Measurements from ENCODE around the gene WDR43.
"Not testable (repeated sequence)": the region's sequence is repeated elsewhere in the genome, so short reads cannot be mapped to it uniquely, and the experiment has no call there.

Gene WDR43

DNA sequence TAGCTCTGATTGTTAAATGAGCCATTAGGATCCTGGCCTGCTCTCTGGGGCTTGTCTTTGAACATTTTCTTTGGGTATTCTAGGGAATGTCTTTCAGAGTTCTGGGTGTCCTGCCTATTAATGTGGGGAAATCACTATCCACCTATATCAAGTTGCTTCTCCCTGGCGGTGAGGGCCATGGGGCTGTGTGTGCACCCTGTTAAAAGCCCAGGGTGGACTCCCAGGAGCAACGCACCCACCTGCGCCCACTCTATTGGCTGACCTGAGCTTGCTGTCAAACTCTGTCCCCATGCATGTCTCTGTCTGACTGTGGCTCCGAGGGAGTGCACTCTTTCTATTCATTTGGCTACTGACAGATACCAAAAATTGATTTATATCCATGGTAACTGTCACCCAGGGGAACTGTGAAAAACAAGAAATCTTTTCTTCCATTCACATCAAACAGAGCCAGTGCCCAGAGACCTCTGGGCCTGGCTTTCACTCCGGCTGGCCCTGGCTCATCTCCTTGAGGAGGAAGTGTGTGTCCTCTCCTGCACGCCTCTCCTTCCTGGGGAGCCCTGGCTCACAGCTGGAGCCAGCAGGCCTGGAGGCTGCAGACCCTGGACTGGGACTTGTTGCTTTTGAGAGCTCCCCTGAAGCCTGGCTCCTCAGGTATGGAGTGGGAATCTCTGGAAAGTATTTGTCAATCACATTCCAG lies 76.1 kb downstream of the WDR43 start:
- no peak for DNase-seq (ENCODE audit: low spot score)

- DNase-seq (ENCODE audit: low spot score), result no peak
Observed at GRCh38 chr2:28972778-28973335, 78.4 kb downstream of the WDR43 start.

DNA sequence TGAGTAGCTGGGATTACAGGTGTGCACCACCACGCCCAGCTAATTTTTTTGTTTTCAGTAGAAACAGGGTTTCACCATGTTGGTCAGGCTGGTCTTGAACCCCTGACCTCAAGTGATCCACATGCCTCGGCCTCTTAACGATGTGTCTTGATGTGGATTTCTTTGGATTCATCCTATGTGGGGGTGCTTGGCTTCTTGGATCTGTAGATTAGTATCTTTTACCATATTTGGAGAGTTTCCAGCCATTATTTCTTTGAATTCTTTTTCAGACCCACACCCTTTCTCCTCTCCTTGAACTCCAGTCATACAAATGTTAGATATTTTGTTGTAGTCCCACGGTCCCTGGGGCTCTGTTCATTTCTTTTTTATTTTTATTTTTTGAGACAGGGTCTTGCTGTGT lies 79.8 kb downstream of the WDR43 start:
- DNase-seq (ENCODE audit: low spot score), result no peak

- no peak for DNase-seq (ENCODE audit: low spot score)
Observed at GRCh38 chr2:28975671-28976070, 81.2 kb downstream of the WDR43 start.

- DNase-seq (ENCODE audit: low spot score), result no peak
Observed at GRCh38 chr2:28976584-28976983, 82.1 kb downstream of the WDR43 start.

GRCh38 chr2:28977176-28977875 lies 82.9 kb downstream of the WDR43 start:
- DNase-seq (ENCODE audit: low spot score), result no peak

DNA sequence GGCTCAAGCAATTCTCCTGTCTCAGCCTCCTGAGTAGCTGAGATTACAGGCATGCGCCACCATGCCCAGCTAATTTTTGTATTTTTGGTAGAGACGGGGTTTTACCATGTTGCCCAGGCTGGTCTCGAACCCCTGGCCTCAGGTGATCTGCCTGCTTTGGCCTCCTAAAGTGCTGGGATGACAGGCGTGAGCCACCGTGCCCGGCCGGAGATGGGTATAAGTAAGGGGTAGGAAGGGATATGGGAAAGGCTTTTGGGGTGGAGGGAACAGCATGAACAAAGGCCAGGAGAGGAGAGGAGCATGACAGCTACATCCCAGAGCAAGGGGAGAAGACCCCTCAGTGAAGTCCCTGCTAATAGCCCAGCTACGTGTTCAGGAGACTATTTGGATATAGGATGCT lies 83.5 kb downstream of the WDR43 start:
- DNase-seq (ENCODE audit: low spot score), result not testable (repeated sequence)

DNA sequence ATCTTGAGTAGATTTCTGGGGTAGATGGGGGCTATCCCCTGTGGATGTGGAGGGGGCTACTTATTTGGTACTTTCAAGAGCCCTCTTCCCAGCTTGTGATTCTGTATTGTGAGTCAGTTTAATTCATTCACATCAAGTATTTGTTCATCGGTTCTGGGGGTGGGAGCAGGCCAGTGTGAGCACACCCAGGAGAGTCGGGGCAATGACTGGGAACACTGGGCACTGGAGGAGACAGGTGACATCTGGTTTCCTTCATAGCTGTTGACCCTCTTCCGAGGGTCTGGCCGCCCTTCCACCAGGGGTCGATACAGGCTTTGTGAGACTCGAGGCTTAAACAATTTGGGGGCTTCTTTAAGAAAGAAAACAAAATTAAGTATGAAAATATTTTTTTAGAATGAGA lies 84.1 kb downstream of the WDR43 start:
- no peak for DNase-seq (ENCODE audit: low spot score)

- no peak for DNase-seq (ENCODE audit: low spot score)
Observed at GRCh38 chr2:28979041-28979440, 84.6 kb downstream of the WDR43 start.

- no peak for DNase-seq (ENCODE audit: low spot score)
Observed at GRCh38 chr2:28979576-28980366, 85.3 kb downstream of the WDR43 start.

DNA sequence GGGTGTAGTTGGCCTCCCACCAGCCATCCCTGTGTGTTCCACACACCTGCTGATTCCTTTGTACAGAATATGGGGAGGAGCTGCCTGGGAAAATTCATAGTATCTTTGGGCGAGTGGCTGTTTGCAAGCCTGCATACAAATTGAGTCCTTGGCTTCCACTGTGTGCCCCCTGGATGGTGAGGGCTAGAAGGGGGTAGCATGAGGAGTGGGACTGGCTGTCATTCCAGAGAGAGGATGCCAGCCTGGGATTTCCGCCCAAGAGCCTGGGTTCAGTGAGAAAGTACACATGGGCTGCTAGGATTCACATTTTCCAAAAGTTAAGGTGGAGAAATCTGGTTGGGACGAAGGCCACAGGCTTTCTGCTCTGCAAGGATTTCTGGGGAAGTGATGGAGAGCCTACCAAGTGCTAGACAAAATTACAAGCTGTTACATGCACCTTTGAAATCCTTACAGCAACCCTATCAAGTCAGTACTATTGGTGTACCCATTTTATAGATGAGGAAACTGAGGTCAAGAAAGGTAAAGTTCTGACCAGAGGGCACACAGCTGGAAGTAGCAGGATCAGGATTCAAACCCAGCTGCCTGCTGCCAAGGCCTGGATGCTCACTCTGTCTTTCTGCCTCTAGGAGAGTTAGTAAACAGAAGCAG lies 86.0 kb downstream of the WDR43 start:
- no peak for DNase-seq (ENCODE audit: low spot score)

GRCh38 chr2:28981016-28981441 lies 86.6 kb downstream of the WDR43 start, which contains the start of gene TOGARAM2:
TSS of gene TOGARAM2 (plus strand) at chr2:28981298. CDS start at chr2:28994835, 13,537 bp downstream.
- DNase-seq (ENCODE audit: low spot score), result no peak

DNA sequence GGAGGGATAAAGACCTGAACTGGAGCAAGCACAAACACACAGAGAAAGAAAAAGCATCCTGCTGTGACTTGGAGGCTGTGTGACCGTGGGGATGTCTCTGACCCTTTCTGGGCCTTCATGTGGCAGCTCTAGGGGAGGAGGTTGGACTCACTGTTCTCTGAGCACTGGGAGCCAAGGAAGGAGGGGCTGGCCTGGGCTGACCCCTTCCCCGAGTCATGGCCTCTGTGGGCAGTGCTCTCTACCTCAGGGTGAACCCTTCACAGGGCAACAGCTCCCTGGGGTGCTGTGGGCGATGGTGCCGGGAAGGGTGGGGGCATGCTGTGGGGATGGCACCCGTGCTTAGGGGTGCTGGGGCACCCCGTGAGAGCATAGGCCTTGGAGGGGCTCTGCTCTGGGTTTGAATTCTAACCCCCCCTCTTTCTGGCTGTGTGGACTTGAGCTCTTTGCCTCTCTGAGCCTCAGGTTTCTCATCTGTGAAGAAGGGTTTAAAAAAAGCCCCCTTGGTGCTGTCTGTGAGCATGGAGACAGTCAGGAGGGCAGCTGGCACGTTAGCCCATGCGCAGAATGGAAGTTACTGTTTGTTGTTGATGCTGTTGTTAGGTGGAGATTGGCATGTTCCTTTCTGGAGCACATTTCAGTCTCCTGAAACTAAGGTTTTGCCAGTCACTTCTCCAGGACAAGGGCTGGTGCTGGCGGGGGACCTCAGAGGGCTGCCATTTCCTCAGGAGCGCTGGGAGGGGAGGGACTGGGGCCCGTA lies 87.3 kb downstream of the WDR43 start:
- no peak for DNase-seq (ENCODE audit: low spot score)

GRCh38 chr2:28982381-28982950 lies 88.0 kb downstream of the WDR43 start:
- DNase-seq (ENCODE audit: low spot score), result no peak

DNA sequence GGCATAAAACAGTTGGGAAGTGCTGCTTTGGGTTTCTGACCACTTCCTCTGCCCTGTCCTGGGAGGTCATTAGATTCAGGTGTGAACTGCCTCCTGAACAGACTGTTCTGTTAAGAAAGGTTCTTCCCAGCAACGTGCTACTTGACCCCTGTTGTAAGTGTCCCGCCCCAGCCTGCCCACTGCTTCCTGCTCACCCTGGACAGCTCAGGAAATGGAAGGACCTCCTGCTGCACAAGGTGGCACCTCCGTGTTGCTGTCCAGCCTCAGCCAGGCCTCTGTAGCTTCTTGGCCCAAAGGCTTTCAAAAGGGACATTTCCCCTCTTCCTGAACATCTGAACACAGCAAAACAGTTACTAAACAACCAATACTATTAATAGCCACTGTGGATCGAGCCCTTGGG lies 92.0 kb downstream of the WDR43 start:
- DNase-seq (ENCODE audit: low spot score), result no peak

GRCh38 chr2:28989973-28990372 lies 95.5 kb downstream of the WDR43 start:
- DNase-seq (ENCODE audit: low spot score), result no peak

DNA sequence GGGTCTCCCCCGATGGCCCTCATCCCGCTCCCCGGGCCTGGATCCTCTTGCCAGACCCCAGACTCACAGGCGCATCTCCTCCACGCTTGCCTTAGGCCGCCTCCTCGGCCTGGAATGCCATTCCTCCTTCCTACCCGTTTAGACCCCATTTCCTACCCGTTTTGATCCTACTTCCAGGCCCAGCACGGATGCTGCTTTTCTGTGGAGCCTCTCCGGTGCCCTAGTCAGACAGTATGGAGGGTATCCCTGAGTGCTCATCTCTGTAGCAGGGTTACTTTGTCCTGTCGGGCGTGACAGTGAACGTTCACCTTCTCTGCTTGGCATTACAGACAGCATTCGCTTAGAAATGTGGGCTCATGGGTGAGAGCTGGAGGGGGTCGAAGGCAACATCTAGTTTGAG lies 96.0 kb downstream of the WDR43 start:
- no peak for DNase-seq (ENCODE audit: low spot score)

DNA sequence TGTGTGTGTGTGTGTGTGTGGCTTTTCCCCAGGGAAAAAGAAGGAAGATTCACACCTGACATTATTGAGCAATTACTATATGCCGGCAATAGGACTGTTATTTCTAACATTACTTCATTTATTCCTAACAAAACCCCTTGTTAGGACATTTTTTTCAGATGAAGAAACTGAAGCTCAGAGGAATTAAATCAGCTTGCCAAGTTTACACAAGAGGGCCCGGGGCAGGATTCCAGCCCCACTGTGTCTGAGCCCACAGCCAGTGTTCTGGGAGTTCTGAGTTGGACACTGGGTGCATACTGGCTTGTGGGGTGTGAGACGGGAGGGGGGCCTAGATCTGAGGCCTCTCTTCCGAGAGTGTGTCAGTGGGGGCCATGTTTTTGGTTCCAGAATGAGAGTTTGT lies 96.6 kb downstream of the WDR43 start:
- DNase-seq (ENCODE audit: low spot score), result peak; percentile 49

- no peak for DNase-seq (ENCODE audit: low spot score)
Observed at GRCh38 chr2:28991460-28991859, 97.0 kb downstream of the WDR43 start.

DNA sequence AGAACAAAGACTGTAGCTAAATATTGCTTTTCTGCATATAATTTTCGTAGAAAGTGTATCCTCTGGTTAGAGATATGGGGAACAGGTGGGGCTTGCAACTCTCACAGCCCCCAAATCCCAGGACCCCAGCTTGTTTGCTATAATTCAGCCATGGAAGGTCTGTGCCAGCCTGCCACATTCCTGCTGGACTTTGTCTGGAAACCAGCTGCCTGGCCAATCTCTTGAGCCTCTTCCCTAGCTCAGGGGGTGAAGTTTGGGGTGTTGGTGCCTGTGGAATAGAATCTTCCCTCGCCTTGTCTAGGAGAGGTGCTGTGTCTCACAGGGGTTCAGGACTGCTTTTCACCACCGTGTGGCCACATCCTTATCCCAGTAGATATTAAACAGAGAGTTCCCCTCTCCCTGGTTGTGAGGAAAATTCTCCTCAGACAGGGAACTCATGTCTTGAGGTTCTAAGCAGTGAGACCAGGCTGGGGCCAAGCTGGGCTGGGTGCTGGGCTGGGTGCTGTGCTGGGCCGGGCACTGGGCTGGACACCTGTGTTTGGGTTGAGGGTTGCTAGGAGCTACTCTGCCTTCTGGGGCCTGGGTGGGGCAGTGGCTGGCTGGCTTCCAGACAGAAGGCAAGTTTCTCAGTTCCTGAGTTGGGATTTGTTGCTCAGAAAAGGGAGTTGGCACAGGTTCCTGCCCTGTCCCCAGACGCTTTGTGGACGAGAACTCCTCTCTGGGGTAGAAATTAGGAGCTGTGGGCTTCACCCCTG lies 98.9 kb downstream of the WDR43 start:
- no peak for DNase-seq (ENCODE audit: low spot score)

Measured in GM03348 (cell line).